ENCODE results near the gene ACOT8.
"Not testable (repeated sequence)": the region's sequence is repeated elsewhere in the genome, so short reads cannot be mapped to it uniquely, and the experiment has no call there.

The ACOT8 gene

DNA sequence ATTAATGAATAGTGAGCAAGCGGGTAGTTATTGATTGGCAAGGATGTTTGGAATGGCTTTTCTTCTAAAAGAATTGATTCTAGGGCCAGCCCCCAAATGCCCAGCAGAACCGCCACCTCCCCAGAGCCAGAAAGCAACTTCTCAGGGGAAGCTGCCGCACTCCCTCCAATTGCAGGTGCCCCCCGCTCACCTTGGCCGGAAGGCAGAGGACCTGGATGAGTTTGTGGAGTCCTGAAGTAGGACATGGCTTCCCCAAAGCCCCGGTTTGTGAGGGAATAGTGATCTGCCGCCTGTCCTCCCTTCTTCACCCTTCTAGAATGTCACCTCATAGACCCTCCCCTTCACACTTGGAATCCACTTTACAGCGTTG lies 30.1 kb upstream of the ACOT8 start, which contains the start of gene SPATA25:
SPATA25 (minus strand) TSS at position 277 of the 370 bp plus-strand sequence; CDS start at position 245, 32 bp downstream.
- no peak for DNase-seq (ENCODE audit: low read depth in 3 of 3)

DNA sequence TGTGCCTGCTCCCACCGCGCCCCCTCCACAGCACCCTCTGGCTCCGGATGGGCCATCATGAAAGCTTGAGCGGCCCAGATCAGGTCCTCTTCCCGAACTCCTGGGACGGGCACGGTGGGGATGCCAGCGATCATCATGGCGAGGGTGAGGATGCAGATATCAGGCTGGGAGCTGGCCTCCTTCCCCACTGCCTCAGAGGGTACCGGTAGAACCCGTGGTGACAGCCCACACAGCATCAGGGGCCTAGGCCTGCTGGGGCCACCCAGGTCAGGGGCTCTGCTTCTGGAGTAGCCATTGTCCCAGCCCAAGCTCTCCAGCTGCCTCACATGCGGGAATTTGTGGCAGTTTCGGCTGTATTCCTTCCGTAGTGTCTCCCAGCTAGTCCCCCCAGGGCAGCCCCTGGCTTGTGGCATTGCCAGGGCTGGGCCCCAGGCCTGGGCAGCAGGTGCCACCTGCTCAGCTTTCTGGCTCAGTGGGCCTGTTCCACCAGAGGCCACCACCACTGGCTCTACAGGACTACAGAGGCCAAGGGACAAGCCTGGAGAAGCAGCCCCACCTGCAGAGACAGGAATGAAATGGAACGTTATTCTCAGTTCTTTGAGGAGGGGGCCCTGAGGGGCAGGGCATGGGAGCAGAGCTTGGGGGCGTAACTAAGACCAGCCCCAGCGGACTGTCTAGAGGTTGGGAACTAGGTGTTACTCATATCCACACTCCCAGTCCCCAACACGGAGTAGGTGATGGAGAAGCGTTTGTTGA lies 29.6 kb upstream of the ACOT8 start:
- DNase-seq (ENCODE audit: low read depth in 3 of 3), result no peak

DNA sequence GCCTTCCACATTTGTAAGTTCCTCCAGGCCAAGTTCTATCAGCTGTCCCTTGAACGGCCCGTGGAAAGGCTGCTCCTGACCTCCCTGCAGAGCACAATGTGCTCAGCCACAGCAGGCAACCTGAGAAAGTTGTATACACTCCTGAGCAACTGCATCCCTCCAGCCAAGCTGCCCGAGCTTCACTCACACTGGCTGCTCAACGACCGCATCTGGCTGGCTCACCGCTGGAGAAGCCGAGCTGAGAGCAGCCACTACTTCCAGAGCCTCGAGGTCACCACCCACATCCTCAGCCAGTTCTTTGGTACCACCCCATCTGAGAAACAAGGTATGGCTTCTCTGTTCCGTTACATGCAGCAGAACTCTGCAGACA lies 25.9 kb upstream of the ACOT8 start:
- no peak for DNase-seq (ENCODE audit: low read depth in 3 of 3)

DNA sequence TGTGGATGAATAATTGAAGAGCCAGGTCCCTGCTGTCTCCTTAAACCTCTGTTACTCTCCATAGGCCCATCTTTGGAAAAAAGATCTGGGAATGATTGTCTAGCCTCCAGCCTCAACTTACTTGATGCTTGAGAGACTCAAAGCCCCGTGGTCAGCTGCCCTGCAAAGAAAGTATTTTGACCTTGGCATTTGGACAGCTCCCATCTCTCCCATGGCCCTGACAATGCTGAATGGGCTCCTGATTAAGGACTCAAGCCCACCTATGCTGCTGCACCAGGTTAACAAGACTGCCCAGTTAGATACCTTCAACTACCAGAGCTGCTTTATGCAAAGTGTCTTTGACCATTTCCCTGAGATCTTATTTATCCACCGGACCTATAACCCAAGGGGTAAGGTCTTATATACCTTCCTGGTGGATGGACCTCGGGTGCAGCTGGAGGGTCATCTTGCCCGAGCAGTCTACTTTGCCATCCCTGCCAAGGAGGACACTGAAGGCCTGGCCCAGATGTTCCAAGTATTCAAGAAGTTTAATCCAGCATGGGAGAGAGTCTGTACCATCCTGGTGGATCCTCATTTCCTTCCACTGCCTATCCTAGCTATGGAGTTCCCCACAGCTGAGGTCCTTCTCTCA lies 25.4 kb upstream of the ACOT8 start:
- DNase-seq (ENCODE audit: low read depth in 3 of 3), result no peak

DNA sequence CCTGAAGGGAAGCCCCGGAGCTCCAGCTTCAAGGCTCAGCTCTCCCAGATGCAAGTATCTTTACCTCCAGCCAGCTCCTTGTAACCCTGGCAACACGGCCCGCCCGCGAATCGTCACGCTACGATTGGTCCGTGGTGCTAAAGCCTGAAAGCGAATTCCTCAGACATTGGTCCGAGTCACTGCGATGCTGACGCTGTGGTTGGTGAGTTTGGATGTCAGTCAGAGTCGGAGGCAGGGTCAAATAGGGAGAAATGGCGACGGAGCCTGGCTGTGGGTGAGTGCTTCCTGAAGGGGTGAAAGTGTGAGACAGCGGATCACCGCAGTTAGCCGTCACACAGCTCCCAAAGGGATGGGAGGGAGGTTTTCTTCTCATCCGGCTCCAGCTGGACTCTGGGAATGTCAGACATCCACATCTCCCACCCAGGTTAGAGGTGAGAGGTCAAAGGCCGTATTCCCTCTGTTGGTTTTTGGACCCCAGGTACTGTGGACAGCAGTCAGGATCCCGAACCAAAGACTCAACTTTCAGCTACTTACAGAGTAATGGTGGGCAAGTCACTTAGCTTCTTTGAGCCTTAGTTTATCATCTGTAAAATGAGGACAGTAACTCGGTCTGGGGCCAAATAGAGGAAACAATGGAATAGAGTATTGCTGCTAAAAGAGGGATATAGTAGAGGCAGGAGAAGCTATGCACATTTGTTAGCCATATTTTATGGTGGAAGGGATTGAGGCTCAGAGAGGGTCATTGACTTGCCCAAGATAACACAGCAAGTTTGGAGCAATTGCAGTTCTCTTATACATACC lies 24.0 kb upstream of the ACOT8 start, which contains the start of gene ZSWIM1:
ZSWIM1 (plus strand) TSS at position 240 of the 801 bp plus-strand sequence. CDS start 1,366 bp downstream, outside the sequence.
- peak; percentile 97 to 98 (median 98) for DNase-seq (ENCODE audit: low read depth in 3 of 3)

DNA sequence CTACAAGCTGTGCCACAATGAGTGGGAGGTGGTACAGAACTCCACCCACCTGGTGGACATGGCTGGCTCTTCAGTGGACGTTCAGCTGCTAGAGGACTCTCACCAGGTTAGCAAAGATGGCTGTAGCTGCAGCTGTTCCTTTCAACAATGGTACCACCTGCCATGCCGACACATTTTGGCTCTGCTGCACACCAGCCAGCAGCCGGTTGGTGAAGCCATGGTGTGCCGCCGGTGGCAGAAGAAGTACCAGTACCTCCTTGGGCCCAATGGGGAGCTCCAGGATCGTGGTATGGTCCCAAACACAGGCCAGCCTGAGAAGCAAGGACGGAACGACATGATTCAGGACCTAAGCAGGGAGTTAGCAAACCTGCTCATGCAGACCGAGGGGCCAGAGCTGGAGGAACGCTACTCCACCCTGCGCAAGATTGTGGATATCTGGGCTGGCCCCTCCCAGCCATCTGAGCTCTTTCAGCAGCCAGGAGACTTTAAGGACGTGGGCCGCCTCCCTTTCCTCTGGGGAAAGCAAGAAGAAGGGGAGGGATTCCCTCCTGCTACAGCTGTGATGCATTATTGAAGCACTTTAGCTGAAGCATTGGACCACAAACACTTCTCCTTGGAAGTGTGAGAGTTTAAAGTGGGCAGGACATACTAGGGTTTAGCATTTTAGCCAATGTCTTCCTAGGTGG lies 21.0 kb upstream of the ACOT8 start:
- DNase-seq (ENCODE audit: low read depth in 3 of 3), result no peak

DNA sequence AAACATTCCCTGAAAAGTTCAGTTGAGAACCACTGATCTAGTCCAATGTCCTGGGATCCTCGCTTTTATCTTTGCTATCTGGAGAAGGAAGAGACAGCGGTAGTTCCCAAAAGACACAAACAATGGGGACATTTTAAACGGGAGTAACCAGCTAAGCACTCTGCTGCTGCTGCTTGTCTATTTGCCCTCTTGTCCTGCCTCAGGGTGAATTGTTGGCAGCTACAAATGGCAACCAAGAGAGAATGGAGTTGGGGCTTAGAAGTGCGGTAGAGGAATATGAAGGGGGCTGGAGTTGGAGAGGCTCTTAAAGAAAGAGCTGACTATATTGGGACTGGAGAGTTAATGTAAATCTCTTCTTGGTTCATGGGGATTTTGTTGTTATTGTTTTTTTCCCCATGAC lies 17.4 kb upstream of the ACOT8 start:
- DNase-seq (ENCODE audit: low read depth in 3 of 3), result no peak

DNA sequence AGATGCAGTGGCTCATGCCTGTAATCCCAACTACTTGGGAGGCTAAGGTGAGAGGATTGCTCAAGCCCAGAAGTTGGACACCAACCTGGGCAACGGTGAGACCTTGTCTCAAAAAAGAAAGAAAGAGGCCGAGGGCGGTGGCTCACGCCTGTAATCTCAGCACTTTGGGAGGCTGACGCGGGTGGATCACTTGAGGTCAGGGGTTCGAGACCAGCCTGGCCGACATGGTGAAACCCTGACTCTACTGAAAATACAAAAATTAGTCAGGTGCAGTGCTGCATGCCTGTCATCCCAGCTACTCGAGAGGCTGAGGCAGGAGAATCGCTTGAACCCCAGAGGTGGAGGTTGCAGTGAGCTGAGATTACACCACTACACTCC lies 16.9 kb upstream of the ACOT8 start:
- DNase-seq (ENCODE audit: low read depth in 3 of 3), result not testable (repeated sequence)

DNA sequence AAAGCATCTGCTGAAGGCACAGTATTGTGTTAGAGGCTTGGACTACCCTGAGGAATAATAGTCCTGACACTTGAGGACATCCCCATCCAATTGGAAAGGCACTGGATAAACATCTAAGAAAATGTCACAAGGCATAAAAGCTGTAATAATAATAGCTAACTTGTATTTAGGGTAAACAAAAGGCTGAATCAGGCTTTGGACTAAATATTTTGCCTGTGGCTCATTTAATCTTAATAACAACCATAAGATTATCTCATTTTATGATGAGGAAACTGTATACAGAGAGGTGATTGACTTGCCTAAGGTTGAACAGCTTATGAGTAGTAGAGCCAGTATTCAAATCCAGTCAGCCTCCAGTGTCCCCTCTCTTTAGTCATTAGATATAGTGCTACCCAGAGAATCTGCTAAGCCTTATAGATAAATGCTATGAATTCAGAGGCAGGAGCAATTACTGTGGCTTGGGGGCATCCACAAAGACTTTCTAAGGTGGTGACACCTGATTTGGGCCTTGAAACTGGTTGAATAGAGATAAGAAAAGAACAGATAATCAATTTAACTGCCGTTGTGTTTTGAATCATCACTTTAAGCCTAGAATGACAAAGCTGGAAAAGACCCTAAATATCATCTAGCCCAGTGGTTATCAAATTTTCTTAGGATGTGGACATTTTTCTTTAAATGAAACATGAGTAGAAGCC lies 16.4 kb upstream of the ACOT8 start:
- no peak for DNase-seq (ENCODE audit: low read depth in 3 of 3)

DNA sequence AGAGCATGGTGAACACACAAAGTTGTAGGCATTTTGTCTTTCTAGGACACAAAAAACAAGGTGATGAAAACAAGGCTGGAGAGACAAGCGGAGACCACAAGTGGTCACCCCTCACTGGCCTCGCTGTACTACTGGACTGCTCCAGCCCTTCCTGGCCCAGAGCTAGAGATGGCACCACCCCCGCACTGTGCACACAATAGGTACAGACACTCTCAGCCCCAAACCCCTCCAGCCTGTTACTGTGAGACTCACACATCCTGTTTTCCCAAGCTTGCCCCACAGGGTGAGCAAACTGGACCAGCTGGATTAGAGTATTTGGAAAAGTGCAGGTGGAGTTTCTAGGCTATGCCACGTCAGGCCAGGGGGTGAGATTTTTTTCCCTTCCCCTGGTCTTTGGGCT lies 15.4 kb upstream of the ACOT8 start:
- DNase-seq (ENCODE audit: low read depth in 3 of 3), result no peak

DNA sequence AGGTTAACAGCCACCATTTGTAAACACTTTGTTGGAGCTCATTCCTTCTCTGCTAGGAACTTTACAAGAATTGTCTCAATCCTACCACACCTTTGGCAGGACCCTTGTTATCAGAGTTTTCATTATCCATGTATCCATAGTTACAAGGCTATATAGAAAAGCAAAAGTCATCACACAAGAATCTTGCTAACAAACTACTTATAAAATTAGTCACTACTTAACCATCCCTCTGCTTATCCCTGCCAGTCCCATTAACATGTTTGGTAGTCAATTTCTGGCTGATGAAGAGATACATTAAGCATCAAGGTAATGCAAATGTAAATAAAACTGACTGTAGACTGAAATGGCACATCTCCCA lies 10.6 kb upstream of the ACOT8 start:
- DNase-seq (ENCODE audit: low read depth in 3 of 3), result no peak

DNA sequence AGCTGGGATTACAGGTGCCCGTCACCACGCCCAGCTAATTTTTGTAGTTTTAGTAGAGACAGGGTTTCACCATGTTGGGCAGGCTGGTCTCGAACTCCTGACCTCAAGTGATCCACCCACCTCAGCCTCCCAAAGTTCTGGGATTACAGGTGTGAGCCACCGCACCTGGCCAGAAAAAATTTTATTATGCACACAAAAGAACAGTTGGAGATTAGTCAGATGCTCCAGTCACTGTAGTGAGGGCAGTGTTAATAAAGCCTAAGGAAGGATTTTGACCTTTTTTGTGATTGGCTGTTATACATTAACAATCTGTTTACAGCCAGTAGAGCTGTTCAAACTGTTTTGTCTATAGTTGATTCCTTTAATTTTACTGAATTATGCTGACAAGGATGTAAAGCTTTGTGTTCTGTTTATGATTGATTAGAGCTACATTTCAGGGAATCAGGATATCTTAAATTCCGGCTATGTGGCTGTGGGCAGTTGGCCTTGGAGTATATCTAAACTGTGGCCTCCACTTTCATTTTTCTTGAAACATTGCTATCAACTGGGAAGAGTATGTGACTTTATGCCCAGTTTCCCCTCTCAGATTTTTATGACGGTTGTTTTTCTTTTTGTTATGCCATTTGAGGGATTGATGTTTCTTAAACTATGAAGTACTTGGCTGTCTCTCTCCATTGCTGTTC lies 10.1 kb upstream of the ACOT8 start:
- DNase-seq (ENCODE audit: low read depth in 3 of 3), result no peak

DNA sequence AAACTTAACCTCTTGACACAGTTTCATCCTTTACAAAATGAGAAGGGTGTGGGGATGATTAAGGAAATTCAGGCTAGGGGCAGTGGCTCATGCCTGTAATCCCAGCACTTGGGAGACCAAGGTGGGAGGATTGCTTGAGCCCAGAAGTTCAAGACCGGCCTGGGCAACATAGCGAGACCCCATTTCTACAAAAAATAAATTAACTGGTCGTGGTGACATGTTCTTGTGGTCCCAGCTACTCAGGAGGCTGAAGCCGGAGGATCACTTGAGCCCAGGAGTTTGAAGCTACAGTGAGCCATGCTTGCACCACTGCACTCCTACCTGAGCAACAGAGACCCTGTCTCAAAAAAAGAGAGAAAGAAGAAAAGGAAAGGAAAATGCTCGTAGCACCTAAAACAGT lies 9.3 kb upstream of the ACOT8 start:
- no peak for DNase-seq (ENCODE audit: low read depth in 3 of 3)

DNA sequence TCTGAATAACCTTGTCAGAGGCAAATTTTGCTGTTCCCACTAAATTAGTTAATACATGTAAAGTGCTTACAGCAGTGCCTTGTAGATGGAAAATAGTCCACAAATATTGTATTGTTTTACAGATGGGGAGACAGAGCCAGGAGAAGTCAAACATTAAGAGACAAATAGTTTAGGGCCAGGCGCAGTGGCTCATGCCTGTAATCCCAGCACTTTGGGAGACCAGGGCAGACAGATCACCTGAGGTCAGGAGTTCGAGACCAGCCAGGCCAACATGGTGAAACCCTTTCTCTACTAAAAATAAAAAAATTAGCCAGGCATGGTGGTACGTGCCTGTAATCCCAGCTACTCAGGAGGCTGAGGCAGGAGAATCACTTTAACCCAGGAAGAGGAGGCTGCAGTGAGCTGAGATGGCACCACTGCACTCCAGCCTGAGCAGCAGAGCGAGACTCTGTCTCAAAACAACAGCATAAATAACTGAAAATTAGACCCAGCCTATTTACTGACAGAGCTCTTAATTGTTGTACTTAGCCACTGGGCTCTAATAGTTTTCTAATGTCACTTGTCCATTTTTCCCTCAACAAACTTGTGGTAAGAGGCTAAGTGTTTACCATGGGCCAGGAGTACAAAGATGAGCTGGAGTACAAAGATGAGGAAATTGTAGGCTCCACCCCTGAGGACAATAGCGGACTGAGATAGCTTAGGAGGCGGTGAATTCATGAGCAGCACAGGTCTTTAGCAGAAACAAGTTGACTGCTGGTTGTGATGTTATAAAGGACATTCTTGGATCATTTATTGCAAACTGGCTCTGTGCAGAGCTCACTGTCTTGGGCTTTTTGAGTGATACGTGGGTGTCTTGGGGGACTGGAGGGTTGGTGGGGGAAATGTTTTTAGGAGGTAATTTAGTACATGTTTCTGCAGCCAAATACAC lies 6.6 kb upstream of the ACOT8 start:
- DNase-seq (ENCODE audit: low read depth in 3 of 3), result no peak

DNA sequence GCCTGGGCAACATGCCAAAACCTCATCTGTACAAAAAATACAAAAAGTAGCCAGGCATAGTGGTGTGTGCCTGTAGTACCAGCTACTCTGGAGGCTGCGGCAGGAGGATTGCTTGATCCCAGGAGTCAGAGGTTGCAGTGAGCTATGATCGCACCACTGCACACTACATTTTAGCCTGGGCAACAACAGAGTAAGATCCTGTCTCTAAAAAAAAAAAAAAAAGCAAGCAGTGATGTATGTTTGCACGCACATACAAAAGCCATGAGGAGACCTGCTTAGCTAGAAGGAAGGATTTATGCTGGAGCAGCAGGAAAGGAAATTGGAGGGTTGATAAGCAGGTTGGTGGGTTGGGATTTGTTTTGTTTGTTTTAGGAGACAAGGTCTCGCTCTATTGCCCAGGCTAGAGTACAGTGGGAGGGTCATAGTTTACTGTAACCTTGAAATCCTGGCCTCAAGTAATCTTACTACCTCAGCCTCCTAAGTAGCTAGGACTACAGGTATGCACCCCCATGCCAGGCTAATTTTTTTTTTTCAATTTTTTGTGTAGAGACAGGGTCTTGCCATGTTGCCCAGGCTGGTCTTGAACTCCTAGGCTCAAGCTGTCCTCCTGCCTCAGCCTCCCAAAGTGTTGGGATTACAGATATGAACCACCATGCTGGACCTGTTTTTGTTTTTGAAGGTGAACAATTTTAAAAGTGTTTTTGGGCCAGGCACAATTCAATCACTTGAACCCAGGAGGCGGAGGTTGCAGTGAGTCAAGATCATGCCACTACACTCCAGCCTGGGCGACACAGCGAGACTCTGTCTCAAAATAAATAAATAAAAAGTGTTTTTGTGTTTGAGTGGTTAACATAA lies 4.3 kb upstream of the ACOT8 start:
- DNase-seq (ENCODE audit: low read depth in 3 of 3), result no peak

DNA sequence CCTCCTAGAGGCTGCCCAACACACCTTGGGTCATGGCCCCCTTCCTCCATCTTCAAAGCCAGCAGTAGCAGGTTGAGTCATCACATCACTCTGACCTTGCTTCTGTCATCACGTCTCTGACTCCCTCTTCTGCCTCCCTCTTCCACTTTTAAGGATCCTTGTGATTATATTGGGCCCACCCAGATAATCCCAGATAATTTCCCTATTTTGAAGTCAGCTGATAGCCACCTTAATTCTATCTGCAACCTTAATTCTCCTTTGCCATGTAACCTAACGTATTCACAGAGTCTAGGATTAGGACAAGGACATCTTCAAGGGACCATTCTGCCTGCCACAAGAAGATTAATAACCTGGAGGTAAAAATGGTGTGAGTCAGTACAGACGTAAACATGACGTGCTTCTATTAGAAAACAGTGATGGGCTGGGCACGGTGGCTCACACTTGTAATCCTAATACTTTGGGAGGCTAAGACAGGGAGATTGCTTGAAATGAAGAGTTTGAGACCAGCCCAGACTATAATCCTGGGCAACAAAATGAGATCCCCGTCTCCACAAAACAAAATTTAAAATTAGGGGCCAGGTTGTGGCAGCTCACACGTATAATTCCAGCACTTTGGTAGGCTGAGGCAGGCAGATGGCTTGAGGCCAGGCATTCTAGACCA lies 3.5 kb upstream of the ACOT8 start:
- DNase-seq (ENCODE audit: low read depth in 3 of 3), result no peak

DNA sequence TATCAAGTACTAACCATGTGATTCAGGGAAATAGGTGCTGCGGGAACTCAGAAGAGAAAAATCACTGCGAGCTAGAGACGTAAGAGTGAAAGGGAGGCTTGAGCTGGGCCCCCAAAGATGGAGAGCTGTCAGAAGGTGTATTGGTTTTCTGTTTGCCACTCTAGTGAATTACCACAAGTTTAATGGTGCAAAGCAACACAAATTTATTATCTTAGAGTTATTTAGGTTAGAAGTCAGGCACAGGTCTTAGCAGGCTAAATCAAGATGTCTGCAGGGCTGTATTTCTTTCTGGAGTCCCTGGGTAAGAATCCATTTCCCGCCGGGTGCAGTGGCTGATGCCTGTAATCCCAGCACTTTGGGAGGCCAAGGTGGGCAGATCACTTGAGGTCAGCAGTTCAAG lies 2.7 kb upstream of the ACOT8 start:
- DNase-seq (ENCODE audit: low read depth in 3 of 3), result no peak

DNA sequence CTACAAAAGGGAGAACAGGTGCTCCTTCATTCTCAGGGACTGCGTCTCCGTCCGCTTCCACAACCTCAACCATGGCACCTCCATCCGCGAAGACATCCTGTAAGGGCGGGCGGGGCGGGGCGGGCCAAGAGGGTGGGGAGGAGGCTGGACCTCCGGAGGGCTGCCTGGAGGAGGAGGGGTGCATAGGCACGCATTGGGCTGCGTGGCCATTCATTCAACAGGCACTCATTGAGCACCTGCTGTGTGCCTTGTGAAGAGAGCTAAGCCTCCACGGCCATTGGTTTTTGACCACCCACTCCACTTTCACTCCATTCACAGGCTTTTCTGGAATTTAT lies 657 bp upstream of the ACOT8 start:
- DNase-seq (ENCODE audit: low read depth in 3 of 3), result peak; percentile 16 to 44 (median 37)

DNA sequence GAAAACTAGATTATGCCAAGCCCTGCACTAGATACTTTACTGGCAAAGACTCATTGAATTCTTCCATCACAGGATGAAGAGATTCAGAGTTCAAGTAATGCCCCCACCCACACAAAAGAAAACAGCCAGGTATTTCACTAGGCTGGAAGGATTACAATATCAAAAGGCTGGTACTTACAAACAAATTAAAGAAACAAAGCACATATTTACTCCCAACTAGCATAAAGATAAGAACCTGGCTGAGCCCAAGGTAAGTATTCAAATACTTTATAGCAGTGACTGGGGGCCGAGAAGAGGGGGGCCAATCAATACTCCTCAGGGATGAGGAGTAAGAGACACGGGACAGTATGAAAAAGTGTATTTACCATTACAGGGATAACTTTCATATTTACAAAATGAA lies 3.7 kb downstream of the ACOT8 start:
- DNase-seq (ENCODE audit: low read depth in 3 of 3), result no peak
